Ramos (cell line): ENCODE data around the gene DHRS4L2.
"Not testable (repeated sequence)": the region's sequence is repeated elsewhere in the genome, so short reads cannot be mapped to it uniquely, and the experiment has no call there.

ENCODE experiments used
- in situ Hi-C: fragments of 300-500 bp; cut with MboI; formaldehyde crosslinking; loops from one replicate; pipeline ENCODE4 v1.14.3; 2022; ENCODE audit warnings: low sequenced_read_pairs; ENCODE audit not compliant: unreplicated experiment

The DHRS4L2 gene

DNA sequence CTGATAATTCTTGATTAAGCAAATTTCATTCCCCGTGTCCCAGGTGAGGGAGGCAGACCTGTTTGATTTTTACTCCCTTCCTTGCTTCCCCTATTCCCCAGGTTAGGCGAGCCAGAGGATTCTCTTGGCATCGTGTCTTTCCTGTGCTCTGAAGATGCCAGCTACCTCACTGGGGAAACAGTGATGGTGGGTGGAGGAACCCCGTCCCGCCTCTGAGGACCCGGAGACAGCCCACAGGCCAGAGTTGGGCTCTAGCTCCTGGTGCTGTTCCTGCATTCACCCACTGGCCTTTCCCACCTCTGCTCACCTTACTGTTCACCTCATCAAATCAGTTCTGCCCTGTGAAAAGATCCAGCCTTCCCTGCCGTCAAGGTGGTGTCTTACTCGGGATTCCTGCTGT is 62.0 kb downstream of the DHRS4L2 start:
- in situ Hi-C loops = not testable (repeated sequence)

DNA sequence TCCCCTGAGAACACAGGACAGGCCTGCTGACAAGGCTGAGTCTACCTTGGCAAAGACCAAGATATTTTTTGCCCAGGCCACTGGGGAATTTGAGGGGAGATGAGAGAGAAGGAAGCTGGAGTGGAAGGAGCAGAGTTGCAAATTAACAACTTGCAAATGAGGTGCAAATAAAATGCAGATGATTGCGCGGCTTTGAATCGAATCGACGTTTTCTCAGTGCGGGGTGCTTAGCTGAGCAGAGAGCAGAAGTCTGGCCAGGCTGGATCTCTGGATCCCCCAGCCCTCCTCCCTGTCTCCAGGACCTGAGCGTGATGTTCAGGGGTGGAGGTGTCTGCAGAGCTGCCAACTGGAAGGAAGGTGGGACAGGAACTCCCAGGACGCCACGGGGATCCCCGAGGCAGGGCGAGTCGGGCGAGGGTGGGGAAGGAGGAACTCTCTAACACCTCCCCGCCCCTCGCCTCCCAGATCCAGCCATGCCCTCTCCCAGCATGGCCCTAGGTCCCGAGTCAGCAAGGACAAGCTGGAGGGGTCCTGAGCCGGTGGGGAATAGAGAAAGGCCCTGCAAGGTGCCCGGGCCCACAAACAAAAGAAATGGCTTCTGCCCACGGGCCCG is 62.6 kb downstream of the DHRS4L2 start:
- in situ Hi-C loops = no loop called here

DNA sequence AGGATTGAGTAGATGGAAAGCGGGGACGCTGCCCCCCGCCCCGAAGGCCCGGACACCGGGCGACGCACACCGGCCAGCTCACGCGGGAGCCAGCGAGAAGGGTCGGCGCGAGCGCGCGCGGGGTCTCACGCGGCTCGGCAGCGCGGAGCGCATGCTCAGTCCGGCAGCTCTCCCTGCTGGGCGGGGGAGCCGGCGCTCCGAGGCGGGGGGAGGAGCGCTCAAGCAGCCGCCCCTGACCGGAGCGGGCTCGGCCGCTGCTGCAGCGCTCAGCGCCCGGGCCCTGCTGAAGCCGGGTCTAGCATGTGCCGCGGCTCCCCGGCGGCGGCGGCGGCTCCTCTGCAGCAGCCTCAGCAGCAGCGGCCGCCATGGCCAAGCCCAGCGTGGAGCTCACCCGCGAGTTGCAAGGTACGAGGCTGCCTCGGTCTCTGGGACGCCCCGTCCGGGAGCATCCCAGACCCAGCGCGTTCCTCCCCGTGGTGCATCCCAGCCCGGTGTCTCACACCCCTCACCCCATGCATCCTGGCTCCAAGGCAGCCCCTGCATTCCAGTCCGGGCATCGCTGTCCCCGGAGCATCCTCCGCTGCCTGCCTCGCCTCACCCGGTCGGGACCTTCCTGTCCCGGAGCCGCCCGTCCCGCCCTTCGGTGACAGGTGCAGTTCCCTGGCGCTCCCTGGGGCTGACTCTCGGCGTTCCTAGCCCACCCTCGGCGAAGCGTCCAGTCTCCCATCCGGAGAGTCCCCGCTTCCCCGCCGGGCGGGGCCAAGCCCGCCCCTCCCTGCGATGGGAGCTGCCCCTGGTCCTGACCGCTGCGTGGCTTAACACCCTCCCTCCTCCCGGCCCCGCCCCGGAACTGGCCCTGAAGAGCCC is 63.3 kb downstream of the DHRS4L2 start, which contains the start of gene CARMIL3:
Gene CARMIL3, plus strand, starts transcription at position 221 of the 867 bp plus-strand sequence. Its CDS starts 145 bp downstream, at position 366.
- in situ Hi-C loops = no loop called here

DNA sequence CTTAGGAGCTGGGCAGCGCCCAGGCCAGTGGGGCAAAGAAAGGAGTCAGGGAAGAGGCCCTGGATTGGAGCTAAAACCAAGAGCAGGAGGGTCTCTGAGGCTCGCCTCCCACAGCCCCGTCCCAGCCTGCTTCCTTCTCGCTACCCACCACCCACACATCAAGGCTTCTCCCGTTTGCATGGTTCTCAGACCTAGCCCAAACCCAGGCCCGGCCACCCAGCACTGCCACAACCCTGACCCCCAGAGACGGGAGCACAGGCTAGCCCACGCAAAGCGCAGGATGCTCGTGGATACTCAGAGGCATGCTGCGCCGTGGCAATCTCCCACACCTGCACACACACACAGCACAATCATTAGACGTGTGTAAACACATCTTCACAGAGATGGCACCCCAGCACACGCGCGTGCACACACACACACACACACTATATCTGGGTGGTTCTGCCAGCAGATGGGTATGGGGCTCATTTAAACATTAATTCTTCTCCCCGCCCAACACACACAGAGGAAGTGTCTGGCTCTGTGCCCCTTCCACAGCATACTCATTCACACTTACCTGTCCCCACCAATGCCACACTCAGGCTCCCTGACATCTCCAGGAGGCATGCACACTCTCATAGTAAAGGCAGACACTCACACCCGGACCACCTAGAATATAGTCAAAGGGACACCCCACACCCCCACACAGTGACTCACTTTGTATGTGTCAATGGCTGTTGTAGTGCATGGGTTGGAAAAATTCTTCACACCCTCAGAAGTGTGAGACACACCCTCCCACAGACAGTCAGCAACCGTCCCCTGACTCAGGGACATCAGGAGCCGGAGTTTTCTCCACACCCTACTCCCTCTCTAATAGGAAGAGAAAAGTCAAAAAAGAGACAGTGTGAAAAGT is 64.2 kb downstream of the DHRS4L2 start:
- in situ Hi-C loops = no loop called here

DNA sequence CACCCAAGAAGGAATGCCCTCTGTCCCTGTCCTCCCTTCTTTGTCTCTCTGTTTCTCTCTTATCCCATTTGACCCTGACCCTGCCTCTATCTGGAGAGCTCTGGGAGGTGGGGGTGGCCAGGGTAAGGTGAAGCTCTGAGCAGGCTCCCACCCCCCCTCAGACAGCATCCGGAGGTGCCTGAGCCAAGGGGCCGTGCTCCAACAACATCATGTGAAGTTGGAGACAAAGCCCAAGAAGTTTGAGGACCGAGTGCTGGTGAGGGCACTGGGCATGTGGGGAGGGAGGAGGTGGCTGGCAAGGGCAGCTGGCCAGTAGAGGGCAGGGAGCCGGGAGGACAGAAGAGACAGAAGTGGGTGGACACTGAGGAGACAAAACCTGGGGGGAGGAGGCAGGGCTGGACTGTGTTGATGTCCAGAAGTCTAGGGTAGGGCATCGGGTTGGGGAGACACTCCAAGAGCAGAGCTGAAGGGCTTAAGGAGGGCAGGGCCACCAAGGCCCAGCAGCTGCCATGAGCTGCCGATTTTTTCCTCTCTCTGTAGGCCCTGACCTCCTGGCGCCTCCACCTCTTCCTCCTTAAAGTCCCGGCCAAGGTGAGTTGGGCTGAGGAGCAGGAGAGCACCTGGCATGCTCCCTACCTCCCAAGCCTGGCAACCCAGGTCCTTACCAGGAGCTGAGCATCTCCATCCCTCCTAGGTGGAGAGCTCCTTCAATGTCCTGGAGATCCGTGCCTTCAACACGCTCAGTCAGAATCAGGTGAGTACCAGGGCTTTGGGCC is 65.0 kb downstream of the DHRS4L2 start:
- in situ Hi-C loops = no loop called here

DNA sequence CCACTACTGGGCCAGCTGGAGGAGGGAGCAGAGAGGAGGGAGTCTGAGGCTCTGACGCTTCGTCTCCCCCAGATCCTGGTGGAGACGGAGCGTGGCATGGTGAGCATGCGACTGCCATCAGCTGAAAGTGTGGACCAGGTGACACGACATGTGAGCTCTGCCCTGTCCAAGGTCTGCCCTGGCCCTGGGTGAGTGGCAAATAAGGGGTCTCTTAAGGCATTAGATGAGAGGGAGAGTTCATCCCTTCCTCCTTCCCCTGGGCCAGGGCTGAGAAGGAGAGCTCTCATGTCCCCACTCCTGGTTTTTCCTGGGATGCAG is 65.6 kb downstream of the DHRS4L2 start:
- in situ Hi-C loops = no loop called here

DNA sequence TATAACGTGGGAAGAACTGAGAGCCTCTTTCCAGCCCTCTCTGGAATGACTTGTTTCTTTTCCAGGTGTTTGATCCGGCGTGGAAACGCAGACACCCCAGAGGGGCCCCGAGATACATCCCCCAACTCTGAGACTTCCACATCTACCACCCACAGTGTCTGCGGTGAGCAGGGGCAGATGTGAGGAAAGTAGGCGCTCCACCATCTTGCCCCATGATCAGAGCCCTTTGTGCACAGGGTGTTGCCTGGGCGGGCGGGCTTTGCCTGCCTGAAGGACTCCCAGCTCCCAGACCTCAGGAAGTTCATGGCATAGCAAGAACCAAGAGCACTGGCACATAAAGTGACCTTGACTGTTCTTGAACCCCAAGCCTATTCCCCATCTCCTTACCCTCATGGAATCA is 65.9 kb downstream of the DHRS4L2 start:
- in situ Hi-C loops = no loop called here
